Measurements from ENCODE around the gene UNC13C.

DNA sequence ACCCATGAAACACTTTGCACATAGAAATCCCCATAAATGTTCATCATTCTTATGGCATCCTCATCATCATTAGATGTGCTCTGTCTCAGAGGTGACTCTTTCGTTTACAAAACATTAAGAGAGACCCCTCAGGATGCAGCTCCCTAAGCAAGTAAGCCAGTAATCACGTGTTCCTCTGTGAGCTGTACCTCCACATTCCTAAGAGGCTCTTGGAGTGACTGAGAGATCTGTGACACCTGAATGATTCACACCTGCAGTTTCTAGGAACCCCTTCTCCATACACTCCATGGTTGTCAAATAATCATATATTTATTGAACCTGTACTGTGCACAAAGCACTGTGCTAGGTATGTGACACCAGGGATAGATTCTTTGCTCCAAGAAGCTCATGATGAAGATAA, 602.4 kb downstream of the UNC13C start:
- TF ChIP-seq, protein P1, sequence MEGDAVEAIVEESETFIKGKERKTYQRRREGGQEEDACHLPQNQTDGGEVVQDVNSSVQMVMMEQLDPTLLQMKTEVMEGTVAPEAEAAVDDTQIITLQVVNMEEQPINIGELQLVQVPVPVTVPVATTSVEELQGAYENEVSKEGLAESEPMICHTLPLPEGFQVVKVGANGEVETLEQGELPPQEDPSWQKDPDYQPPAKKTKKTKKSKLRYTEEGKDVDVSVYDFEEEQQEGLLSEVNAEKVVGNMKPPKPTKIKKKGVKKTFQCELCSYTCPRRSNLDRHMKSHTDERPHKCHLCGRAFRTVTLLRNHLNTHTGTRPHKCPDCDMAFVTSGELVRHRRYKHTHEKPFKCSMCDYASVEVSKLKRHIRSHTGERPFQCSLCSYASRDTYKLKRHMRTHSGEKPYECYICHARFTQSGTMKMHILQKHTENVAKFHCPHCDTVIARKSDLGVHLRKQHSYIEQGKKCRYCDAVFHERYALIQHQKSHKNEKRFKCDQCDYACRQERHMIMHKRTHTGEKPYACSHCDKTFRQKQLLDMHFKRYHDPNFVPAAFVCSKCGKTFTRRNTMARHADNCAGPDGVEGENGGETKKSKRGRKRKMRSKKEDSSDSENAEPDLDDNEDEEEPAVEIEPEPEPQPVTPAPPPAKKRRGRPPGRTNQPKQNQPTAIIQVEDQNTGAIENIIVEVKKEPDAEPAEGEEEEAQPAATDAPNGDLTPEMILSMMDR (IDR thresholded peaks at IDR 0.05; ENCODE audit: poor library complexity, severe bottlenecking) = no peak
- TF ChIP-seq POLR2AphosphoS5 (IDR thresholded peaks at IDR 0.05) (no peak), EP300 (conservative IDR thresholded peaks at IDR 0.05; ENCODE audit: poor library complexity, severe bottlenecking) (no peak), EZH2 (IDR thresholded peaks at IDR 0.05; ENCODE audit: borderline replicate concordance, insufficient read depth, low read length, poor library complexity, severe bottlenecking) (no peak), RAD21 (conservative IDR thresholded peaks at IDR 0.05) (no peak), TAF1 (IDR thresholded peaks at IDR 0.05; ENCODE audit: low read depth) (no peak), MXI1 (conservative IDR thresholded peaks at IDR 0.05; ENCODE audit: poor library complexity, severe bottlenecking) (no peak), SMC3 (conservative IDR thresholded peaks at IDR 0.05; ENCODE audit: poor library complexity) (no peak)
- TF ChIP-seq, protein P2, sequence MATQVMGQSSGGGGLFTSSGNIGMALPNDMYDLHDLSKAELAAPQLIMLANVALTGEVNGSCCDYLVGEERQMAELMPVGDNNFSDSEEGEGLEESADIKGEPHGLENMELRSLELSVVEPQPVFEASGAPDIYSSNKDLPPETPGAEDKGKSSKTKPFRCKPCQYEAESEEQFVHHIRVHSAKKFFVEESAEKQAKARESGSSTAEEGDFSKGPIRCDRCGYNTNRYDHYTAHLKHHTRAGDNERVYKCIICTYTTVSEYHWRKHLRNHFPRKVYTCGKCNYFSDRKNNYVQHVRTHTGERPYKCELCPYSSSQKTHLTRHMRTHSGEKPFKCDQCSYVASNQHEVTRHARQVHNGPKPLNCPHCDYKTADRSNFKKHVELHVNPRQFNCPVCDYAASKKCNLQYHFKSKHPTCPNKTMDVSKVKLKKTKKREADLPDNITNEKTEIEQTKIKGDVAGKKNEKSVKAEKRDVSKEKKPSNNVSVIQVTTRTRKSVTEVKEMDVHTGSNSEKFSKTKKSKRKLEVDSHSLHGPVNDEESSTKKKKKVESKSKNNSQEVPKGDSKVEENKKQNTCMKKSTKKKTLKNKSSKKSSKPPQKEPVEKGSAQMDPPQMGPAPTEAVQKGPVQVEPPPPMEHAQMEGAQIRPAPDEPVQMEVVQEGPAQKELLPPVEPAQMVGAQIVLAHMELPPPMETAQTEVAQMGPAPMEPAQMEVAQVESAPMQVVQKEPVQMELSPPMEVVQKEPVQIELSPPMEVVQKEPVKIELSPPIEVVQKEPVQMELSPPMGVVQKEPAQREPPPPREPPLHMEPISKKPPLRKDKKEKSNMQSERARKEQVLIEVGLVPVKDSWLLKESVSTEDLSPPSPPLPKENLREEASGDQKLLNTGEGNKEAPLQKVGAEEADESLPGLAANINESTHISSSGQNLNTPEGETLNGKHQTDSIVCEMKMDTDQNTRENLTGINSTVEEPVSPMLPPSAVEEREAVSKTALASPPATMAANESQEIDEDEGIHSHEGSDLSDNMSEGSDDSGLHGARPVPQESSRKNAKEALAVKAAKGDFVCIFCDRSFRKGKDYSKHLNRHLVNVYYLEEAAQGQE (IDR thresholded peaks at IDR 0.05; ENCODE audit: borderline replicate concordance) = no peak

Measured in neural cell (in vitro differentiated cells).